Muscle layer of duodenum (tissue), 2 donors: ENCODE results near the gene RUNX3.

Experiments
- H3K27ac ChIP-seq: one replicate; pipeline ENCODE4 v1.7.0; 2013; ENCODE audit warnings: mild to moderate bottlenecking, low read length
- H3K27me3 ChIP-seq: one replicate; pipeline ENCODE4 v1.7.0; 2013; ENCODE audit warnings: low read depth, mild to moderate bottlenecking, control low read depth, low read length
- H3K36me3 ChIP-seq, 2 donors: one replicate each; pipeline ENCODE4 v1.7.0; 2013; ENCODE audit warnings: low read length in 2 of 2, control low read depth in 1 of 2, mild to moderate bottlenecking in 1 of 2; ENCODE audit not compliant: insufficient read depth in 2 of 2, control insufficient read depth in 1 of 2
- H3K4me1 ChIP-seq, 2 donors: one replicate each; pipeline ENCODE4 v1.7.0; 2013; ENCODE audit warnings: low read length in 2 of 2, mild to moderate bottlenecking in 2 of 2, control low read depth in 1 of 2, moderate library complexity in 1 of 2; ENCODE audit not compliant: insufficient read depth in 2 of 2, control insufficient read depth in 1 of 2
- H3K4me3 ChIP-seq, 2 donors: one replicate each; pipeline ENCODE4 v1.7.0; 2013; ENCODE audit warnings: low read length in 2 of 2, low read depth in 1 of 2, mild to moderate bottlenecking in 1 of 2
- H3K9me3 ChIP-seq, 2 donors: one replicate each; pipeline ENCODE4 v1.7.0; 2013; ENCODE audit warnings: low read length in 2 of 2, control low read depth in 1 of 2, mild to moderate bottlenecking in 1 of 2; ENCODE audit not compliant: control insufficient read depth in 1 of 2
- donor health status: healthy.

The RUNX3 gene

DNA sequence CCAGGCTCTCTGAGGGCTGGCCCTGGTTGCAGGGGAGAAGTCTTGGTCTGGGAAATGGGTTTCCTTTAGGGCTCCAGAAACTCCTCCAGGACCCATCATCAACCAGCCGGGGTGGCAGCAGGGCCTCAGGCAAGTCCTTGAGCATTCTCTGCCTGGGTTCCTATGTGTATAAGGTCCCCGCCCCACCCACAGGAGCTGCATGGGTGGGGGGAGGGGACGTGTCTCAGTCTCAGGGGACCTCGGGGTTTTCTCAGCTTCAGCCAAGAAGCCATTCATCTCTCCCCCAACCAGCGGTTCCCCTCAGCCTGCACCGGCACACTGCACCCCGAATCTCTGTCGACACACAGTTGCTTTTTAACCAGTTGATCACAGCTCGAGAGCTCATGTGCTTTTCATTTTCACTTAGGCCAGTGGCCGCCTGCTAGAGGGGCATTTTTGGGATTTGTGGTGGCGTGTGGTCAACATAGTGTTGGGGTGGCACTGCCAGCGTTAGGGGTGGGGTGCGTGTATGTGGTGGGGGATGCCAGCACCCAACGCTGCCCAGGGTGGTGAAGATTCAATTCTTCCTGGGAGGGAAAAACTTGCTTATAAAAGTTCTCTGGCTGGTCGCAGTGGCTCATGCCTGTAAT is 6.5 kb downstream of the RUNX3 start:
- Histone ChIP-seq H3K36me3 (no peaks in the 10 kb centered on the region), H3K27me3 (peaks cover 40% of the 10 kb centered on the region), H3K9me3 (no peaks in the 10 kb centered on the region), H3K4me3 (no peak overlapping the region), H3K27ac (no peak overlapping the region), H3K4me1 (peaks cover 3 to 8% of the 10 kb centered on the region in 2 donors)

- Histone ChIP-seq H3K27ac (no peak overlapping the region), H3K9me3 (no peaks in the 10 kb centered on the region), H3K4me3 (no peak overlapping the region), H3K27me3 (peaks cover 26% of the 10 kb centered on the region), H3K4me1 (peaks cover 0 to 4% of the 10 kb centered on the region in 2 donors), H3K36me3 (no peaks in the 10 kb centered on the region)
Observed at GRCh38 chr1:24921938-24922662, 8.0 kb downstream of the RUNX3 start.

GRCh38 chr1:24921412-24921811 is 8.7 kb downstream of the RUNX3 start:
- no peaks in the 10 kb centered on the region for H3K9me3 ChIP-seq
- no peak overlapping the region for H3K4me3 ChIP-seq
- peaks cover 19% of the 10 kb centered on the region for H3K27me3 ChIP-seq
- H3K27ac ChIP-seq, result no peak overlapping the region
- no peaks in the 10 kb centered on the region for H3K36me3 ChIP-seq
- H3K4me1 ChIP-seq, result peaks cover 0 to 4% of the 10 kb centered on the region in 2 donors

GRCh38 chr1:24920533-24920925 is 9.5 kb downstream of the RUNX3 start:
- no peak overlapping the region for H3K27ac ChIP-seq
- H3K4me3 ChIP-seq, result no peak overlapping the region

GRCh38 chr1:24919791-24920532 is 10.1 kb downstream of the RUNX3 start:
- Histone ChIP-seq H3K36me3 (no peaks in the 10 kb centered on the region), H3K4me1 (peaks cover 0 to 4% of the 10 kb centered on the region in 2 donors), H3K4me3 (no peak overlapping the region), H3K9me3 (no peaks in the 10 kb centered on the region), H3K27me3 (peaks cover 5% of the 10 kb centered on the region), H3K27ac (no peak overlapping the region)

More at GRCh38 chr1:24920533-24920925, 9.5 kb downstream of the RUNX3 start:
- Histone ChIP-seq H3K36me3 (no peaks in the 10 kb centered on the region), H3K9me3 (no peaks in the 10 kb centered on the region), H3K27me3 (peaks cover 10% of the 10 kb centered on the region), H3K4me1 (peaks cover 0 to 4% of the 10 kb centered on the region in 2 donors)

DNA sequence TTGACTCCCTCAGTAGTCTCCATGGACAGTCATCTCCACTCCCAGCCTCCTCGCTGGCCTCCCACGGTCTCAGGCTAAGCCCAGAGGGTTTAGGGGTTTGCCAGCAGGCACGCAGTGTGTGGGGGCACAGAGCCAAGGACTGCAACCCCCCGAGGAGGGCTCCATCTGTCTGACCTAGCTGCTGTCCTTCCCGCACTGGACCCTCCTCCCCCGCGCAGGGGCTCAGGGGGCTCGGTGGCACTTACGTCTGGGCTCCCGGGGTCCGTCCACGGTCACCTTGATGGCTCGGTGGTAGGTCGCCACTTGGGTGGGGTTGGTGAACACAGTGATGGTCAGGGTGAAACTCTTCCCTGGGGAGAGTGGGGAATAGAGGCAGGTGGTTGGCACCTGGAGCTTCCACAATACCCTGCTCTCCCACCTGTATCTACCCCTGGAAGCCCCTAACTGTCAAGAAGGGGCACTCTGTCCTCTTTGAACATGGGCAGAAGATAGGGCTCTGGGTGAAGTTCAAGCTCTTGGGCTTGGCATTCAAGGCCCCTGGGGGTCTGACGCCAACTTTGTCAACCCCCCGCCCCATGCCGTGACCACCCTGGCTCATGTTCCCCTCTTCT is 11.0 kb downstream of the RUNX3 start:
- Histone ChIP-seq H3K4me1 (peaks cover 0 to 4% of the 10 kb centered on the region in 2 donors), H3K27me3 (no peaks in the 10 kb centered on the region), H3K27ac (no peak overlapping the region)

GRCh38 chr1:24918370-24918769 is 11.7 kb downstream of the RUNX3 start:
- no peak overlapping the region for H3K27ac ChIP-seq
- H3K27me3 ChIP-seq, result no peaks in the 10 kb centered on the region
- no peaks in the 10 kb centered on the region for H3K9me3 ChIP-seq

More for the DNA sequence above, 11.0 kb downstream of the RUNX3 start:
- Histone ChIP-seq H3K4me3 (no peak overlapping the region), H3K36me3 (no peaks in the 10 kb centered on the region), H3K9me3 (no peaks in the 10 kb centered on the region)

DNA sequence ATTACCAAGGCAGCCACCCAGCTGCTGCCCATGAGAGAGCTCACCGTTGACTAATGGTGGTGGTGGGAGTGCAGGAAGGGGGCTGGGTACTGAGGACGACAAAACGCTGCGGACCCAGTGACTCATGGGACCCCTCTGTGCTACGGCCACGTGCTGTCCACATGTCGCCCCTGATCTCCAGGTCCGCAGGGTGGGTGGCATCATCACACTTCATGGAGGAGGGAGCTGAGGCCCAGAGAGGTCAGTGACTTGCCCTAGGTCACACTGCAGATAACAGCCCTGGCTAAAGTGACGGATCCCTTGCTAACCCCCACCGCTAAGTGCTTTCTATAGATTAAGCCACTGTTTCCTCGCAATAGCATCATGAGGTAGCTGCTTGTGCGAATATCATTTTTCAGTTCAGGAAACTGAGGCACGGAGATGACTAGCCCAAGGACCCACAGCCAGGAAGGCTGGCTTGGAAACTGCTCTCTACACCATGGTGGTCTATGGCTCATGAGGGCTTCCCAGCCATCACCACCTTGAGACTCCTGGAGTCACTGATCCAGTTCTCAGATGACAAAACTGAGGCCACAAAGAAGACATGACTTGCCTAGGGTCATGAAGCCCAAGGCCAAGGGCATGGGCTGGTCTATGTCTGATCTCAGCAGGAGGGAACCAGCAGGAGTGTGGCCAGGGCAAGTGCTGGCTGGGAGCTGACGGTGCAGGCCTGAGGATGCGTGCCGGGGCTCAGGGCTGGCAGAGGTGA is 12.6 kb downstream of the RUNX3 start:
- no peaks in the 10 kb centered on the region for H3K27me3 ChIP-seq

More at GRCh38 chr1:24918370-24918769, 11.7 kb downstream of the RUNX3 start:
- Histone ChIP-seq H3K36me3 (no peaks in the 10 kb centered on the region), H3K4me3 (no peak overlapping the region), H3K4me1 (peaks cover 0 to 4% of the 10 kb centered on the region in 2 donors)

DNA sequence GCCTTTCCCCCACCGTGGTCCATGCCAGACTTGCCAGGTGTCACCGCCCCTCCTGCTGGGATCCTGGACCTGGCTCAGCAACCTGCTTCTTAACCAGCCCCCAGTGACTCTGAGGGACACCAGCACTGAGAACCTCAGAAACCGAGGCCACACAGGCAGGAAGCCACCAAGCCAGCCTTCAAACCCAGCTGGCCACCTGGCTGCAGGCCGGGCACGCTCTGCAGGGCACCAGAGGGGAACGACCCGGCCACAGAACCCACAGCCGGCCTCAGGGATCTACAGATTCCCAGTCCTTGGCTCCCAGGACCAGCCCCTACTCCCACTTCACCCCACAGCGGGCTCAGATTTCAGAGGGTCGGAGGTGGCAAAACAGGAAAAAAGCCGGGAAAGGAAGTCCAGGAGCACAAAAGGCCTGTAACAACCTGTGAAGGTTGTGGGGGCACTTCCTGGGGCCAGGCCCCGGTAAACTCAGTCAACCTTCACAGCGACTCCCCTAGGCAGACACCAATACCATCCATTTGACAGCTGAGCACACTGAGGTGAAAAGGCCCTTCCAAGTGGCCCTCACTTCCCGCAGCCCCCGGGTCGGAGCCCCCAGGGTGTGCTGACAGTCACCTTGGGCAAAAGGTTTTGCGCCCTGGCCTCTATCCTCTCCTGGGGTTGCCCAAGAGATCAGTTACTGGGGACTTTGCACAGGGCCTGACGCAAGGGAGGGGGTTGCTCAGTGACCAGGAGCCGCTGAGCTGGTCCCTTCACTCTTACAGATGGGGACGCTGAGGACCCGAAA is 14.1 kb downstream of the RUNX3 start:
- no peaks in the 10 kb centered on the region for H3K36me3 ChIP-seq
- peaks cover 0 to 4% of the 10 kb centered on the region in 2 donors for H3K4me1 ChIP-seq
- H3K9me3 ChIP-seq, result no peaks in the 10 kb centered on the region
- H3K27me3 ChIP-seq, result no peaks in the 10 kb centered on the region
- no peak overlapping the region for H3K27ac ChIP-seq
- H3K4me3 ChIP-seq, result no peak overlapping the region

More for the DNA sequence above, 12.6 kb downstream of the RUNX3 start:
- Histone ChIP-seq H3K4me1 (peaks cover 0 to 4% of the 10 kb centered on the region in 2 donors), H3K36me3 (no peaks in the 10 kb centered on the region), H3K9me3 (no peaks in the 10 kb centered on the region), H3K27ac (no peak overlapping the region), H3K4me3 (no peak overlapping the region)
